Measurements from ENCODE around the gene SPEM3.

SPEM3 gene

DNA sequence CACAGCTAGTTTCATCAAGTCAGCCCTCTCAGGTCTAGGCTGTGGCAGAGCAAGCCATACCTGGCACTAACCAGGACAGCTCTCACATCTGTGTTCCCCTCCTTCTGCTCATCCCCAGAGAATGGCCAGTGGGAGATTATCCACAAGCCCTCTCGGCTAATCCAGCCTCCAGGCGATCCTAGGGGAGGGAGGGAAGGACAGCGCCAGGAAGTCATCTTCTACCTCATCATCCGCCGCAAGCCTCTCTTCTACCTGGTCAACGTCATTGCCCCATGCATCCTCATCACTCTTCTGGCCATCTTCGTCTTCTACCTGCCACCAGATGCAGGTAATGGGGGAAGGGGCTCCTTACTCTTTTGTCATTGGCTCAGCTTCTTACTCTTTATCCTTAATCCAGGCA lies 19.8 kb downstream of the SPEM3 start:
- no peaks in the 10 kb centered on the region for H3K9me3 ChIP-seq
- H3K4me3 ChIP-seq (ENCODE audit: low read depth, low read length), result no peak overlapping the region
- H3K36me3 ChIP-seq, result no peaks in the 10 kb centered on the region
- TF ChIP-seq, protein P1, sequence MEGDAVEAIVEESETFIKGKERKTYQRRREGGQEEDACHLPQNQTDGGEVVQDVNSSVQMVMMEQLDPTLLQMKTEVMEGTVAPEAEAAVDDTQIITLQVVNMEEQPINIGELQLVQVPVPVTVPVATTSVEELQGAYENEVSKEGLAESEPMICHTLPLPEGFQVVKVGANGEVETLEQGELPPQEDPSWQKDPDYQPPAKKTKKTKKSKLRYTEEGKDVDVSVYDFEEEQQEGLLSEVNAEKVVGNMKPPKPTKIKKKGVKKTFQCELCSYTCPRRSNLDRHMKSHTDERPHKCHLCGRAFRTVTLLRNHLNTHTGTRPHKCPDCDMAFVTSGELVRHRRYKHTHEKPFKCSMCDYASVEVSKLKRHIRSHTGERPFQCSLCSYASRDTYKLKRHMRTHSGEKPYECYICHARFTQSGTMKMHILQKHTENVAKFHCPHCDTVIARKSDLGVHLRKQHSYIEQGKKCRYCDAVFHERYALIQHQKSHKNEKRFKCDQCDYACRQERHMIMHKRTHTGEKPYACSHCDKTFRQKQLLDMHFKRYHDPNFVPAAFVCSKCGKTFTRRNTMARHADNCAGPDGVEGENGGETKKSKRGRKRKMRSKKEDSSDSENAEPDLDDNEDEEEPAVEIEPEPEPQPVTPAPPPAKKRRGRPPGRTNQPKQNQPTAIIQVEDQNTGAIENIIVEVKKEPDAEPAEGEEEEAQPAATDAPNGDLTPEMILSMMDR (IDR thresholded peaks at IDR 0.05; ENCODE audit: low read depth, low read length), result no peak
- H3K27me3 ChIP-seq, result peaks cover 3% of the 10 kb centered on the region; the same call in 1 of the 2 replicates
- DNase-seq, result no peak
- H3K4me1 ChIP-seq, result no peaks in the 10 kb centered on the region

DNA sequence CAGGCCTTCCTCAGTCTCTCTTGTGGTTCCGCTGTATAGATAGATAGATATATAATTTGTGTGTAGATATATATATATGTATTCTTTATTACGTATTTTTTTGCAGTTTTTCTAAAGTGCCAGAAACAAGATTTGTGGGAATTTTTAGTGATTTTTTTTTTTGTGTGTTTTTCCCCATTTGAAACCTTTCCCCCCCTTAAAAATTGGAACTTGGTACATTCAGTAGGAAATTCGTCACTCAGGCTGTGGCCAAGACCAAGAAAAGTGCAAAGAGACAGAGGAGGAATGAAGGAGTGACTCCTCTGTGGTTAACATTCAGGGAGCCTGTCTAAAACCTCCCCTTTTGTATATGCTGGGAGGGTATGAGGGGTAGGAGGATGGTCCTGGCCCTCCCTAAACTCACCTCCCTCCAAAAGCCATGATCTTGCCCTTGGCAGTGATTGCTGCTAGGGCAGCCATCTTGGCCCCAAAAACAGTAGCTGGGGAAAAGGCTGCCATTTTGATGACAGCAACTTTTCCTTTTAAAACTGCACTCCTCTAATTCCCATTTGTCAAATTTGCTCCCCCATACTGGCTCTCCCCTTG lies 31.4 kb downstream of the SPEM3 start:
- Histone ChIP-seq H3K4me1 (no peaks in the 10 kb centered on the region), H3K9me3 (no peaks in the 10 kb centered on the region), H3K4me3 (ENCODE audit: low read depth, low read length) (no peak overlapping the region), H3K27me3 (no peaks in the 10 kb centered on the region), H3K36me3 (no peaks in the 10 kb centered on the region)
- TF ChIP-seq, protein P1 (IDR thresholded peaks at IDR 0.05; ENCODE audit: low read depth, low read length), result no peak
- no peak for DNase-seq

DNA sequence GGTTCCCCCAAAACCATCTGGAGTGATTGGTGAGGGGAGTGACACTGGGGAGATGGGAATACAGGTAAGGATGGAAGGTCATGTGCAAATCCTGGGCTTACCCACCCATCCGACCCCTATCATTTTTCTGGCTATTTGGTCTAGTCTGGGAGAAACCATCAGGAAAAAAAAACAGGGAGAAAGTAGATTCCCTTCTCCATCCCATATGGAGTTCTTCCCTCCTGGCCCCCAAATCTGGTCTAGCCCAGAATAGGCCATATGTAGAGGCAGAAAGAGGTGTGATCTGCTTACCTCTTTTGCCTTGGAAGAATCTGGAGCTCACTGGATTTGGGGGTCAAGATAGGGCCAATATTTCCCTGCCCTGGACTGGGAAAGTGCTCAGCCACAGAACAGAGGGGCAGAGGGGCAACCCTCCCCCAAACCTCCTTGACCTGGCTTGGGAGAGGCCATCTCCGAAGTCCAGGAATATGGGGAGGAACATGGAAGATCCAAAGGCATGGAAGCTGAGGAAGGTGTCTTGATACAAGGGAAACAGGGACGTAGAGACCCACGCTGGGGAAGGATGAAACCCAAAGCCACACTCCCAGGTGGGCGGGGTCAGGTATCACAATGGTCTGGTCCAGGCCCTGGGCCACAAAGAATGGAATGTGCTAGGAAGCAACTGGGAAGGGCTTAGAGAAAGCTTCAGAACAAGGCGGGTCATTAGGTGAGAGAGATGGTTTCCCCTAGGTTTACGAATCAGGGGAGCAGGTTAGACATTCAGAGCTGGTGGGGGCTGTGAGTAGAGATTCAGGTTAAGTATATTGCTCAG lies 32.4 kb downstream of the SPEM3 start:
- H3K4me1 ChIP-seq, result no peaks in the 10 kb centered on the region
- no peak overlapping the region for H3K4me3 ChIP-seq (ENCODE audit: low read depth, low read length)
- H3K9me3 ChIP-seq, result no peaks in the 10 kb centered on the region
- no peaks in the 10 kb centered on the region for H3K27me3 ChIP-seq
- H3K36me3 ChIP-seq, result no peaks in the 10 kb centered on the region
- no peak for DNase-seq
- TF ChIP-seq, protein P1 (IDR thresholded peaks at IDR 0.05; ENCODE audit: low read depth, low read length), result no peak

DNA sequence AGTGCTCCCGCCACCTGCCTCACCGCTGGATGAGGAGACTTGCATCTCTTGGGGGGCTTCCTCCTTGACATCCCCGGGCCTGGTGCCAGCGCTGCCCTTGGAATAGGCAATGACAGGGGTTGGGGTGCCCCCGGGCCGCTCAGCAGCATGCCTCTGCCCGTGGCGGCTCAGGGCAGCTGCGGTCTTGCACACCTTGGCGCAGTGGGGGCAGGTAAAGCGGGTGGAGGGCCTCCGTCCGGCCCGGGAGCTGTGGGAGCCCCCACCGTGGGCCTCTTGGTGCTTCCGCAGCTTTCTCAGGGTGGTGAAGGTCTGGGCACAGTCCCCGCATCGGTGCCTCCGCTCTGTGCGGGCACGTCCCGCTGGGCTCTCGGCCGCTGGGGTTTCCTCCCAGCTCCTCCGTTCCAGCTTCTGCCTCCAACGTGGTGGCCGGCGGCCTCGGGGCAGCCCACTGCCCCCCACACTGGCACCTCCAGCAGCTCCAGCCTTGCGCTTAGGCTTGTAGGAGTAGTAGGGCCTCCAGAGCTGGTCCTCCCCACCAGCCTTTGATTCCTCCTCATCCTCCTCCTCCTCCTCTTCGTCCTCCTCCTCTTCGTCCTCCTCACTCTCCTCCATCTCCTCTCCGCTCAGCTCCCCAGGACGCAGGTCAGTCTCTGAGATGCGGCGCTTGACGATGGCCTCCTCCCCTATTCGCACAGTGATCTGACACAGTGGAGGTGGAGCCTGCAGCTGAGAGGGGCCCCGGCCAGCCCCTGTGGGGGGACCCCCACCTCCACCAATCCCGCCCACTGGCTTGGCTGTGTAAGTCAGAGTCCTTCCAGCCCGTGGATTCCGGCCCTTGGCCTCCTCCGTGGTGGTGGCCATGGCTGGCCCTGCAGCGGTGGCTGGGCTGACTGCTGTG lies 34.1 kb downstream of the SPEM3 start:
- TF ChIP-seq, protein P1 (IDR thresholded peaks at IDR 0.05; ENCODE audit: low read depth, low read length), result no peak
- Histone ChIP-seq H3K4me3 (ENCODE audit: low read depth, low read length) (no peak overlapping the region), H3K9me3 (no peaks in the 10 kb centered on the region), H3K4me1 (no peaks in the 10 kb centered on the region), H3K36me3 (no peaks in the 10 kb centered on the region), H3K27me3 (no peaks in the 10 kb centered on the region)
- no peak for DNase-seq

DNA sequence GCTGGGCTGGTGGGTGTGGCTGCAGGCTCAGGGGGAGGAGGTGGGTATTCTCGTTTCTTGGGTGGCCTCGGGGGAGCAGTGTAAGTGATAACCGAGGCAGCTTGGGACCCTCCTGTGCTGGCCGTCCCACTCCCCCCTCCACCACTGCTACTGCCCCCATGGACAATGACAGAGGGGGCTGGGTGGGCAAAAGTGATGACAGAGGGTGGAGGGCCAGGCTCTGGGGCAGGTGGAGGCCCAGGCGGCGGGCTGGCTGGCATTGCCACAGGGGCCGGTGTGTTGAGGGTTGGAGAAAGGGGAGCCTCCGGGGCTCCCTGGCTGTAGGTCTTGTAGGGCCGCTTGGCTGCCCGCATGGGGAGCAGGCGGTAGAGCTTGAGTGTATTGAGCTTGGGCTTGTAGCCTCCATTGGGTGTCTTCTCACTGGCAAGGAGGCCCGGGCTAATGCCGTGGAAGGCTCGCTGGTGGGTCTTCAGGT lies 34.8 kb downstream of the SPEM3 start:
- H3K9me3 ChIP-seq, result no peaks in the 10 kb centered on the region

More for the DNA sequence above, 34.8 kb downstream of the SPEM3 start:
- Histone ChIP-seq H3K27me3 (no peaks in the 10 kb centered on the region), H3K4me3 (ENCODE audit: low read depth, low read length) (no peak overlapping the region), H3K4me1 (no peaks in the 10 kb centered on the region), H3K36me3 (no peaks in the 10 kb centered on the region)
- DNase-seq, result no peak
- TF ChIP-seq, protein P1 (IDR thresholded peaks at IDR 0.05; ENCODE audit: low read depth, low read length), result no peak

Measured in BE2C (cell line).